Calu3 (cell line): Measurements from ENCODE around the gene BEX2. TPM values are rescaled to one million over a fixed set of nuclear protein-coding genes. Genes with fewer than 3 reads are reported as not detected.
A peak's percentile ranks its signal among the peaks of the same experiment; 100 is the strongest.
"Not testable (repeated sequence)": the region's sequence is repeated elsewhere in the genome, so short reads cannot be mapped to it uniquely, and the experiment has no call there.

Source experiments
- BruUV-seq: library from RNA; stranded (reverse); fragments of 400-500 nt; replicated peaks from 2 replicates; lab custom pipeline; 2021; lab: Mats Ljungman, UMichigan
- CTCF ChIA-PET: fragments of 300-600 bp; sonication (Branson Sonifier 250); formaldehyde crosslinking; loops from one replicate; lab custom pipeline; 2022; ENCODE audit warnings: antibody characterized with exemption; lab: Charles Lee
- DNase-seq: peaks from one replicate; pipeline ENCODE4 v3.0.0; 2022
- H3K27ac Mint-ChIP-seq: one replicate; pipeline ENCODE4 v1.8.0; 2022; ENCODE audit warnings: mixed read lengths; ENCODE audit not compliant: unreplicated experiment
- H3K27me3 Mint-ChIP-seq: one replicate; pipeline ENCODE4 v1.8.0; 2022; ENCODE audit warnings: mixed read lengths; ENCODE audit not compliant: unreplicated experiment
- H3K36me3 Mint-ChIP-seq: one replicate; pipeline ENCODE4 v1.8.0; 2022; ENCODE audit warnings: mild to moderate bottlenecking, moderate library complexity, mixed read lengths; ENCODE audit not compliant: insufficient read depth, unreplicated experiment
- H3K4me1 Mint-ChIP-seq: one replicate; pipeline ENCODE4 v1.8.0; 2022; ENCODE audit warnings: mild to moderate bottlenecking, low read depth, mixed read lengths; ENCODE audit not compliant: unreplicated experiment
- H3K4me3 Mint-ChIP-seq: one replicate; pipeline ENCODE4 v1.8.0; 2022; ENCODE audit warnings: mild to moderate bottlenecking, low read depth, moderate library complexity, mixed read lengths; ENCODE audit not compliant: unreplicated experiment
- H3K9me3 Mint-ChIP-seq: one replicate; pipeline ENCODE4 v1.8.0; 2022; ENCODE audit warnings: low read depth, mixed read lengths; ENCODE audit not compliant: unreplicated experiment
- intact Hi-C: fragments of 100-400 bp; cut with micrococcal nuclease; formaldehyde crosslinking; loops from one replicate; pipeline ENCODE4 v1.10.0; 2022; ENCODE audit not compliant: unreplicated experiment
- total RNA-seq: library from RNA; stranded (reverse); gene quantifications from 2 replicates; pipeline ENCODE4 v1.2.3, GENCODE V29; 2022
- TF ChIP-seq, protein P1 (sequence below): fragments of 200-600 bp; IDR thresholded peaks from one replicate; pipeline ENCODE4 v1.8.0; 2022; ENCODE audit warnings: antibody characterized with exemption; ENCODE audit not compliant: unreplicated experiment

Gene BEX2
- total RNA-seq, 1 experiment from 2014 or later: 4.0 TPM

DNA sequence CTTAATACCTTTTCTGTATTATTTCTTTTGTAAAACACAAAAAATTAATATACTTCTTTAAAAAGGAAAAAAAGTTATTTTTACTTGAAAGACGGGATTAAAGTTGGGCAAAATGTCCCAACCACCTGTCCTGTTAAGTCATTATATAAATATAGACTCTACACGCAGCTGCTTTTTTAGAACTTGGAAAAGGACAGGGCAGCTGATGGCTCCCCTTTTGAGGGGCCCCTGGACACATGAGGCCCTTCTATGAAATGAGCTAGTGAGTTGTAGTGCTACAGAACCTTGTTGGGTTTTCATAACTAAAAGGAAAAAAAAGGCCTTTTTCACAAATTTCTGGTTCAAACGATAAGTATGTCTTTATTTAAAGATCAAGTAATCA lies 600 bp upstream of the BEX2 start:
- BruUV-seq: no TSS peak
- Mint-ChIP-seq H3K4me1 (no peaks in the 10 kb centered on the region), H3K4me3 (peak overlapping the region; percentile 72), H3K36me3 (peaks cover 8% of the 10 kb centered on the region), H3K27me3 (peaks cover 16% of the 10 kb centered on the region), H3K27ac (peak overlapping the region; percentile 82), H3K9me3 (no peaks in the 10 kb centered on the region)
- intact Hi-C loops: no loop called here
- CTCF ChIA-PET: no interaction called here
- TF ChIP-seq, protein P1, sequence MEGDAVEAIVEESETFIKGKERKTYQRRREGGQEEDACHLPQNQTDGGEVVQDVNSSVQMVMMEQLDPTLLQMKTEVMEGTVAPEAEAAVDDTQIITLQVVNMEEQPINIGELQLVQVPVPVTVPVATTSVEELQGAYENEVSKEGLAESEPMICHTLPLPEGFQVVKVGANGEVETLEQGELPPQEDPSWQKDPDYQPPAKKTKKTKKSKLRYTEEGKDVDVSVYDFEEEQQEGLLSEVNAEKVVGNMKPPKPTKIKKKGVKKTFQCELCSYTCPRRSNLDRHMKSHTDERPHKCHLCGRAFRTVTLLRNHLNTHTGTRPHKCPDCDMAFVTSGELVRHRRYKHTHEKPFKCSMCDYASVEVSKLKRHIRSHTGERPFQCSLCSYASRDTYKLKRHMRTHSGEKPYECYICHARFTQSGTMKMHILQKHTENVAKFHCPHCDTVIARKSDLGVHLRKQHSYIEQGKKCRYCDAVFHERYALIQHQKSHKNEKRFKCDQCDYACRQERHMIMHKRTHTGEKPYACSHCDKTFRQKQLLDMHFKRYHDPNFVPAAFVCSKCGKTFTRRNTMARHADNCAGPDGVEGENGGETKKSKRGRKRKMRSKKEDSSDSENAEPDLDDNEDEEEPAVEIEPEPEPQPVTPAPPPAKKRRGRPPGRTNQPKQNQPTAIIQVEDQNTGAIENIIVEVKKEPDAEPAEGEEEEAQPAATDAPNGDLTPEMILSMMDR: no peak
- DNase-seq: no peak

DNA sequence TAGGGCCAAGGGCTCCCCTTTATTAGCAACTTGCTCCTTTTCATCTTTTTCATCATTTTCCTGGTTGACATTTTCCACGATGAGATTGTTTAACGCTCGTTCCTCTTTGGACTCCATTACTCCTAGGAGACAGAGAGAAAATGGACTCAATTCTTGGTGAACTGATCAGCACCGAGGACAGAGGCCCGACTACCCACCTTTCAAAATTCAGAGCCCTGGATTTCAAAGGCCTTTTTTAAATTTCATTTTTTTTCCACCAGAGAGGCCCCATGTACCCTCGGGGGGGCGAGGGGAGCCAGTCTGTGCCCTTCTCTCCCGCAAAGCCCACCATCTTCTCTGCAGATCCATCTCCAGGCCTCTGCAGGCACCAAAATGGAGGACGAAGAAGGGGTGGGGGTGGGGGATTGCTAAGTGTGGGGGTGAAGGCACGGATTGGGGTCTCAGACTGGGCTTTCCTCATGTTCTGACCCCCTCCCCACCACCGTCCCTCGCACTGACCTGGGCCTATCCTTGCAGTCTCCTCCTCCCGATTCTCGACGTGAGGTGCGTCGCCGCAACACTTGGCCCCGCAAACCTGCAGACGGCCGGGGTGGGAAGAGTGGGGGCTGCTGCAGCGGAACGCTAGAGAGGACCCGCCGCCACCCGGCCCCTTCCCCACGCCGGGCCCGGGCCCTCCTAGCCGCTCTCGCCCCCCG lies 783 bp downstream of the BEX2 start:
- peaks cover 16% of the 10 kb centered on the region for H3K27me3 Mint-ChIP-seq
- no TSS peak for BruUV-seq
- no peak overlapping the region for H3K27ac Mint-ChIP-seq
- DNase-seq: no peak
- H3K9me3 Mint-ChIP-seq: no peaks in the 10 kb centered on the region
- intact Hi-C loops: no loop called here
- peaks cover 8% of the 10 kb centered on the region for H3K36me3 Mint-ChIP-seq
- H3K4me3 Mint-ChIP-seq: peak overlapping the region; percentile 72
- H3K4me1 Mint-ChIP-seq: no peaks in the 10 kb centered on the region
- CTCF ChIA-PET: no interaction called here
- TF ChIP-seq, protein P1: no peak

DNA sequence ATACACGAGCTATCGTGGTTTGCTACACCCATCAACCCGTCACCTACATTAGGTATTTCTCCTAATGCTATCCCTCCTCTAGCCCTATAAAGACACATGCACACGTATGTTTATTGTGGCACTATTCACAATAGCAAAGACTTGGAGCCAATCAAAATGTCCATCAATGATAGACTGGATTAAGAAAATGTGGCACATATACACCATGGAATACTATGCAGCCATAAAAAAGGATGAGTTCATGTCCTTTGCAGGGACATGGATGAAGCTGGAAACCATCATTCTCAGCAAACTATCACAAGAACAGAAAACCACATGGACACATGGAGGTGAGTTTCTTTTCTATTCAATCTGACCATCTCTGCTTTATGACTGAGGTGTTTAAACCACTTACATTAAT lies 5.1 kb downstream of the BEX2 start:
- H3K27ac Mint-ChIP-seq, H3K9me3 Mint-ChIP-seq, intact Hi-C loops, H3K4me1 Mint-ChIP-seq, DNase-seq, H3K4me3 Mint-ChIP-seq, CTCF ChIA-PET, H3K36me3 Mint-ChIP-seq, BruUV-seq: not testable (repeated sequence)
- H3K27me3 Mint-ChIP-seq: peaks cover 16% of the 10 kb centered on the region

- no peak overlapping the region for H3K27ac Mint-ChIP-seq
- no peaks in the 10 kb centered on the region for H3K9me3 Mint-ChIP-seq
- intact Hi-C loops: no loop called here
- DNase-seq: no peak
- H3K4me3 Mint-ChIP-seq: no peak overlapping the region
- TF ChIP-seq, protein P1: no peak
- H3K36me3 Mint-ChIP-seq: no peaks in the 10 kb centered on the region
- H3K4me1 Mint-ChIP-seq: no peaks in the 10 kb centered on the region
- no TSS peak for BruUV-seq
- peaks cover 19% of the 10 kb centered on the region for H3K27me3 Mint-ChIP-seq
- CTCF ChIA-PET: no interaction called here
Measured at GRCh38 chrX:103304705-103305104, 6.1 kb downstream of the BEX2 start.

DNA sequence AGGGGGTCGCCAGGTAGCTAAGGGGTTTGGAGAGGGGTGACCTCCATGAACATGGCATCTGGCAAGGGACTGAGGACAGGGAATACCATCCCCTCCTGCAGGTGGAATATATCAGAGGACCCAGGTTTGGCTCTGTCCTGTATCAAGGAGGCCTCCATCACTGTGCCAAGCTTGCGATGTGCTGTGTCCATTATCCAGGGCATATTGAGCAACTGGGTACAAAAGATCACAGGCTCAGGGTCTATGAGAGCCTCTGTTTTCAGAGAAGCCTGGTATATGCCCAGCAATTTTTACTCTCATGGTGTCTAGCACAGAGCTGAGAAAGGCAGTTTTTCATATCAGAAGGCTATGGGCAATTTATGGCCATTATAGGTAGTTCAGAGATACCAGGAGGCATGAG lies 17.7 kb downstream of the BEX2 start:
- Mint-ChIP-seq H3K36me3 (no peaks in the 10 kb centered on the region), H3K9me3 (no peaks in the 10 kb centered on the region), H3K4me3 (no peak overlapping the region), H3K27me3 (peaks cover 38% of the 10 kb centered on the region), H3K27ac (no peak overlapping the region), H3K4me1 (no peaks in the 10 kb centered on the region)
- TF ChIP-seq, protein P1: no peak
- no TSS peak for BruUV-seq
- CTCF ChIA-PET: no interaction called here
- DNase-seq: no peak
- intact Hi-C loops: no loop called here
